AG04450 (cell line): ENCODE measurements around the gene RBM19. TPM values are rescaled to one million over a fixed set of nuclear protein-coding genes. Genes with fewer than 3 reads are reported as not detected.

Source experiments
- CTCF ChIA-PET: fragments of 300-600, 350-600 bp; formaldehyde crosslinking; extraction: SDS; loops from one replicate; lab custom pipeline; 2022; ENCODE audit warnings: antibody characterized with exemption, inconsistent platforms; lab: Charles Lee
- POLR2A ChIA-PET: fragments of 350-600 bp; formaldehyde crosslinking; extraction: SDS; loops from one replicate; lab custom pipeline; 2021; ENCODE audit warnings: antibody characterized with exemption, inconsistent platforms; lab: Yijun Ruan, JAX
- DNase-seq: peaks from one replicate; pipeline ENCODE4 v3.0.0-alpha.2; 2011; ENCODE audit warnings: low read depth, low spot score
- H3K27ac ChIP-seq: one replicate; pipeline ENCODE4 v1.5.1; 2012; ENCODE audit warnings: low read depth, low read length, control low read depth
- H3K27me3 ChIP-seq: one replicate; pipeline ENCODE4 v1.6.0; 2012; ENCODE audit warnings: low read length; ENCODE audit not compliant: control insufficient read depth, insufficient read depth
- H3K4me3 ChIP-seq: 2 replicates; pipeline ENCODE4 v1.5.1; 2011; ENCODE audit warnings: mild to moderate bottlenecking, low read depth, low read length, control low read depth
- H3K9me3 ChIP-seq: 2 replicates; pipeline ENCODE4 v1.5.1; 2012; ENCODE audit warnings: low read length; ENCODE audit not compliant: control insufficient read depth, insufficient read depth
- CTCF ChIP-seq: IDR thresholded peaks from 2 replicates; pipeline ENCODE4 v1.5.1; 2011; ENCODE audit warnings: low read depth, low read length, control low read depth, inconsistent platforms
- polyA plus RNA-seq: library from polyadenylated mRNA; depleted of rRNA; stranded (reverse); fragments of >200 nt; gene quantifications from 2 replicates; pipeline ENCODE4 v1.2.3, GENCODE V29; 2011

RBM19 gene
- polyA plus RNA-seq, 1 experiment: 10.6 TPM

DNA sequence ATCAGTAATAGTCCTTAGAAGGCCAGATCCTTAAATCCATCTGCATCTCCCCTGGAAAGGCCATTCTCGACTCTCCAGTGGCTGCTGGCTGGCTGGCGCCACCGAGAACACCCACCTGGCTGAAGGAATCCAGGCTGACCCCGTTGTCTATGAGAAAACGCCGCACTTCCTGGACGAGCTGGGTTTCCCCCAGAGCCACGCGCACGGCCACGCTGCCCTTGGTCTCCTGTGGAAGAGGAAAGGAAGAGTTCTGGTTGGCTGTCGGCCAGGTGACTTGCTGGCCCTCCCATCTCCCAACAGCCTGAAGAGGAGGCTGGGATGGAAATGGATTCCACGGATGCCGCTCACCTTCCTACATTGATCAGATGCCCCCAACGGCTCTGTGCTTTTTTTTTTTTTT, 23.9 kb downstream of the RBM19 start:
- ChIA-PET CTCF (no interaction called here), POLR2A (no interaction called here)

DNA sequence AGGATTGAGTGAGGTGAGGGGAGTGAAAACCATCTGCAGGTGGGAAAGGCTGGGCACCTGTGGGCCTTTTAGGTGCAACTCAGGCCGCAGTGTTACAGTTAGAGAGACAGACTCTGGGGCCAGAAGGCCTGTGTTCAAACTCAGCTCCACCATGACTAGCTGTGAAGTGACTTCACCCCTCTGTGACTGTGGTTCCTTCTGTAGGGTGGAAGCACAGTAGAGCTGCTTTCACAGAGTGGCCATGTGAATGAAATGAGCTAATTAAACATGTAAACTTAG, 25.0 kb downstream of the RBM19 start:
- Histone ChIP-seq H3K4me3 (no peak overlapping the region), H3K9me3 (no peaks in the 10 kb centered on the region), H3K27me3 (no peaks in the 10 kb centered on the region), H3K27ac (no peak overlapping the region)
- DNase-seq: no peak
- ChIA-PET POLR2A (no interaction called here), CTCF (interaction anchor here (1.0 kb wide), 1 partner anchor 39 kb away, joined by 3 read pairs; no protein-coding TSS in a partner anchor)
- TF ChIP-seq CTCF: no peak

More for the DNA sequence above, 23.9 kb downstream of the RBM19 start:
- H3K4me3 ChIP-seq: no peak overlapping the region
- TF ChIP-seq CTCF: no peak
- no peak for DNase-seq
- H3K9me3 ChIP-seq: no peaks in the 10 kb centered on the region
- no peak overlapping the region for H3K27ac ChIP-seq
- H3K27me3 ChIP-seq: no peaks in the 10 kb centered on the region

- H3K27ac ChIP-seq: no peak overlapping the region
- ChIA-PET POLR2A (no interaction called here), CTCF (interaction anchor here (1.0 kb wide), 1 partner anchor 40 kb away, joined by 3 read pairs; no protein-coding TSS in a partner anchor)
- H3K27me3 ChIP-seq: no peaks in the 10 kb centered on the region
- no peak for DNase-seq
- H3K9me3 ChIP-seq: no peaks in the 10 kb centered on the region
- TF ChIP-seq CTCF: no peak
- H3K4me3 ChIP-seq: no peak overlapping the region
These were observed 25.5 kb downstream of the RBM19 start for GRCh38 chr12:113940357-113941207.

- ChIA-PET POLR2A (interaction anchor here (0.6 kb wide), 1 partner anchor 760 kb away, joined by 4 read pairs; no protein-coding TSS in a partner anchor), CTCF (interaction anchor here (0.9 kb wide), 1 partner anchor 27 kb away, joined by 4 read pairs; no protein-coding TSS in a partner anchor)
- no peak for DNase-seq
- no peaks in the 10 kb centered on the region for H3K27me3 ChIP-seq
- H3K4me3 ChIP-seq: no peak overlapping the region
- no peak overlapping the region for H3K27ac ChIP-seq
- TF ChIP-seq CTCF: no peak
- H3K9me3 ChIP-seq: no peaks in the 10 kb centered on the region
These were observed 26.3 kb downstream of the RBM19 start for GRCh38 chr12:113939867-113940266.

GRCh38 chr12:113938471-113938870, 27.7 kb downstream of the RBM19 start:
- no peak overlapping the region for H3K27ac ChIP-seq
- no peak for DNase-seq
- POLR2A ChIA-PET: no interaction called here
- no peak for TF ChIP-seq CTCF
- CTCF ChIA-PET: interaction anchor here (1.6 kb wide), 1 partner anchor 42 kb away, joined by 4 read pairs; no protein-coding TSS in a partner anchor
- H3K27me3 ChIP-seq: no peaks in the 10 kb centered on the region
- H3K9me3 ChIP-seq: no peaks in the 10 kb centered on the region
- no peak overlapping the region for H3K4me3 ChIP-seq
